HL-60/S4 treated with phorbol 12-myristate 13-acetate at 8.2 ng/mL for 4 days and 3 days (cell line): ENCODE results near the gene RSPH1.

ENCODE experiments used
- in situ Hi-C: fragments of 300-500 bp; cut with MboI; formaldehyde crosslinking; loops from 2 replicates; pipeline ENCODE4 v1.15.0; 2022; ENCODE audit warnings: low sequenced_read_pairs

RSPH1 gene

DNA sequence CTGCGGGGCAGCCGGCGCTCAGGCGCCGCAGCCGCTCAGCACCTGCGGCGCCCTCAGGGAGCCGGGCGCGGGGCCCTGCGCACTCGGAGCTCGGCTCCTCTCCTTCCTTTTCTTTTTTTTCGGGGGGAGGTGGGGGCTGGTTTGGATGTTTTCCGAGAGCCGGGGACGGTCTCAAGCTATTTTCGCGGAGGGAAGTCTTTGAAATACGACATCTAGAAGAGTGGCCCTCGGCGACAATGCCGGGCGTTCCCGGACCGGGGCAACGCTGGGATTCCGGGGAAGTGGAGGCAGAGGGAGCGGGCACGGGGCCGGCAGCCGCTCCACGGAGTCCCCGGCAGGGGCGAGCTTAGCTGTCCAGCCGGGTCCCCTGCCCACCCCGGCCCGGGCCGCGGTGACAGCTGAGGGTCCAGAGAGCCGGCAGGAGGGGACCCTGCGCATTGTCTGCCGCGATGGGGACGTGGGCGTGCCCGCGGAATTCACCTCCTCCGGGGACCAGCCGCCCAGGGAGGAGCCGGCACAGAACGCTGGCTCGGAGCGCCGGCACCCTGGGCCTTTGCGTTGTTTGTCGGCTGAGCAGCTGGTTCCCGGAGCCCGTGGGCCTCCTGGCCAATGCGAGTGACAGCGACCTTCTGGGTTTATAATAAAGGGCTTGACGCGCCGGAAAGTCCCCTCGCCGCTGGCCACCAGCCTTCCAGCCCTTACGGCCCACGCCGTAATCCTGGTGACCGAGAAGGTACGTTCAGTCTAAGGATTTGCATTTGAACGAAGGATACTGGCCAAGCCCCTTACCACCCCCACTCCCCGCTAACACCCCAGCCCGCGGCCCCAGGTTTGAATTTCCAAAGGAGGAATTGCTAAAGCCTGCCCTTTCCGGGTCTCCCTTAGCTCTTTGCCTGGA is 18.2 kb upstream of the RSPH1 start:
- in situ Hi-C loops = no loop called here

DNA sequence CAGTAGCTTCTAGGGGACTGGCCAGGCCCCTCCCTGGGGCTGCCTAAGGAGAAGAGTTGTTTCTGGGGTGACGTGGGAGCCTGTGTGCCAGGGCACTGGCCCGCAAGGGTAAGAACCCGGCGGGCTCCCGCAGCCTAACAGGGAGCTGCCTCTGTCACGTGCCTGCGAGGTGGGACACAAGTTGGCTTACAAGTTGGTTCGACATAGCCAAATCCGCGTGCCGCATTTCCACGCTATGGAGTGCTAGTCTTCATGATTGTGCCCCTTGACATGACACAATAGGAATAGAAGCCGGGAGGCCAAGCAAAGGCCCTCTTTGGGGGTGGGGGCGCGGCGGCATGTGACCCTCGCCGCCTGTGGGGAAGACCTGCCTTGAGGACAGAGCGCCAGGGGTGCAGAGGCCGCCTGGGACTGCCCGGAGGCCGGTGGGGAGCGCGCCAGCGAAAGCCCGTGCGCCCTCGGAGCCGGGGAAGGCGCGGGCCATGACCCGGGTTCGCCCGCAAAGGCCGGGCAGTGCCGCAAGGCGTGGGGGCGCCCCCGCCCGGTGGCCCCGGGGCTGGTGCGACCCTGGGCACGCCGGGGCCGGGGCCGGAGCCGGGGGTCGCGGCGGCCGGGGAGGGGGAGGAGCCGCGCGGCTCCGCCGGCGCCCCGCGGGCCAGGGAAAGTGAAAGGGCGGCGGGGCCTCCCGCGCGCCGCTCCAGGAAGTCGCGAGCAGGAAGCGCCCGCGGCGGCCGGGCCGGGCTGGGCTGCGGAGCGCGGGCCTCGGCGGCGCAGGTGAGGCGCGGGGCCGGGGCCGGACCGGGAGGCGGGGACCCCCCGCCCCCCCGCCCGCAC is 17.3 kb upstream of the RSPH1 start, which contains the start of gene SLC37A1:
TSS of gene SLC37A1 (plus strand) at position 702 of the 834 bp plus-strand sequence. CDS start 4,603 bp downstream, outside the sequence.
- in situ Hi-C loops = no loop called here

DNA sequence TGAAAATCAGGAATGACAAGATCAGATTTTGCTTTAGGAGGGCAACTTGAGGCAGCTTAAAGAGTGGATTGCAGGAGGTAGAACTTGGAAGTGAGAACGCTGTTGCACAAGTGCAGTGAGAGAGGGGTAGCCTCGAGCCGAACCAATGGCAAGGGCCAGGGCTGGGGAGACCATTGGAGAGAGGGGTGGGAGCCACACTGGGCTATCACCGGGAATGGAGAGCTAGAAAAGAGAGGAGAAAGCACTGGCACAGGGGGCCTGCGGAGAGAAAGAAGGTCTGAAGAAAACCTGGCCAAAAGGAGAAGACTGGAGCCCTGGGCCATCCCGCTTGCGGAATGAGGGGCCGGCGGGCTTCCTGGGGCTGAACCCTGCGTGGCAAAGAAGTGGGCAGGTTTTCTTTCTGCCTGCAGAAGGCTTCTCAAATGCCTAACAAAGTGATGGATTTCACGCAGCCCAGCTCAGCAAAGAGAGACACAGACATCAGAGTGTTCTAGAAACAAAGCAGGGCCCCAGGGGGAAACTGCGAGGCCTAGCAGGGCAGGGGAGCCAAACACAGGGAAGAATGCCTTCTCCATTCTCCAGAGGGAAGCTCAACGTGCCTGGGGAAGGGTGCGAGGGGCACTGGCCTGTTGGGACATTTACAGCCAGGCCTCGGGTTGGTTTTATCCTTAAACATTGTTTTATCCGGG is 16.5 kb upstream of the RSPH1 start:
- in situ Hi-C loops = no loop called here

DNA sequence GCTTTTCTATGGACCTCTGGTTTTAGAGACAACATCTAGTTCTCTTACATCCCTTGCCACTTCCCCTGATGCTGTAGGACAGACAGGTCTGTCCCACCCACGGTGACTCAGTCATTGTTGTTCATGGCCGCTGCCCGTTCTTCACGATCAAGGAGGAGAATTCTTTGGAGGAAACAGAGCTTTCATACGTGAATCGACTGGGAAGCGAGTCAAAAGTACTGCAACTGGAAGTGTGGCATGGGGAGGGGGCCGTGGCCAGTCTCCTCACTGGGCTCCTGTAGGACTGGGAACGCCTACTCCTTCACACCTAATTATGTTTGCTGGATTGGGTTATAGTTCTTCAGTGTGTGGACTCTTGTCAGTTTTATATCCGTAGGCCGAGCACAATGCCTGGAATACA is 13.2 kb upstream of the RSPH1 start:
- in situ Hi-C loops = no loop called here

DNA sequence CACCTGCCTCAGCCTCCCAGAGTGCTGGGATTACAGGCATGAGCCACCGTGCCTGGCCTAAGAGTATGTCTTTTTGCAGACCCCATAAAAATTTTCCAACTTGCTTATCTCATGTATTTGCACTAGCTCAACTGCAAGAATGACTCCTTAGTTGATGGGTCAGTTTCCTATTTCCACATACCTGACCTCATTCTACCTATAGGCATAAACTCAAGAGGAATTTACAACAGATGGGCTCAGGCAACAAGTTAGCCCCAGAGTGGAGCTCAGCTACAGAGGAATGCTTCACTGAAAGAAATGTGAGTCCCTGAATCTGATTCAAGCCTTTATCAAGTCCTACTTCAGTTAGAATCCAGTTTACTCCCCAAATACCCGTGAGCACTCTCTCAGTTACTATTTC is 12.3 kb upstream of the RSPH1 start:
- in situ Hi-C loops = no loop called here

DNA sequence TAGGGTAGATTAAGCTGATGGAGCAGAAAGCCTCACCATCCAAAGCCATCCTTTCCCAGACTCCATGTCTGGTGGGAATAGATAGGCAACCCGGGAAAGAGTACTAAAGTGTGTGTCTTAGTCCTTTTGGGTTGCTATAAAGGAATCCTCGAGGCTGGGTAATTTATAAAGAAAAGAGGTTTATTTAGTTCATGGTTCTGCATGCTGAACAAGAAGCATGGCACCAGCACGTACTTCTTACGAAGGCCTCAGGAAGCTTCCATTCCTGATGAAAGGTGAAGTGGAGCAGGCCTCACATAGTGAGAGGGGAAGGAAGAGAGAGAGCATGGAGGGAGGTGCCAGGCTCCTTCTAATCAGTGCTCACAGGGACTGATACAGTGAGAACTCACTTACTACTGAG is 11.4 kb upstream of the RSPH1 start:
- in situ Hi-C loops = no loop called here

DNA sequence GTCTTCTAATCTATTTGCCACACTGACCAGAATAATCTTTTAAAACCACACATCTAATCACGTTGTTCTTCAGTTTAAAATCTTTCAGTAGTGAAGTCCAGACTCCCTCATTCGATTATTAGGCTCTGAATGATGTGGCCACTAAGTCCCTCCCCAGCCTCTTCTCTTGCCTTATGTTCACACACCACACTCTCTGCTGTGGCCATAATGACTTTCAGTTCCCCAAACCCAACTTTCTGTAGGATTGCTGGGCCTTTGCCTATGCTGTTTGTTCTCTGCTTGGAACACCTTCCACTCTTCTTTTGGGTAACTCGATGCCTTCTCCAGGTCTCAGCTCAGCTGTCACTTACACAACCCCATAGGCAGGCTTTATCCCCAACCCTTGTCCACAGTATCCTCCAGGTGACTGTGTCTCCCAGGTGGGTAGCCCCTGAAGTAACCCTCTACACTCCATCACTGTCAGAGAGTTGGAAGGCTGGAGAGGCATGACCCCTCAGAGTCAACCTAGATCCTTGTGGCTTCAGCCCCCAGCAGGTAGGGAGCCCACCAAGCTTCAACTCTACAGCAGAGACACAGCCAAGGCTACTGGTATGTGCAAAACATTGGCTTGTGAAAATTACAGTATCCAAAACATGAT is 9.2 kb upstream of the RSPH1 start:
- in situ Hi-C loops = no loop called here

DNA sequence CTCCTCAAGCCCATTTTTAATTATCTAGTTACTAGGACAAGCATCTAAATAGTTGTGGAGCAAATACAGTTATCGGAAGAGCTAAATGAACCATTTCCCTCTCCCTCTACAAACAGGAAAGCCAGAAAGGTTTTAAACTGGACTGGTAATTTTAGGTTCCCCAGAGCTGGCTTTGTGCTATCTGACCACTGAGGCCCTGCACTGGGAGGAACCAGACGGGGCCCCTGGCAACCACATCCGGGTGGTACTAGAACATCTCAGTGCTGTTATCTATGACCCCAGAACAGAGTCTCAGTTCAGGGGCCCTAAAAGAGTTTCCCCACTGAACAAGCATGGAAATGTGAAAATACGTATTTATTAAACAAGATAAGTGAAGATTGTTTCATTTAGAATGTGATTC is 7.7 kb upstream of the RSPH1 start:
- in situ Hi-C loops = no loop called here

DNA sequence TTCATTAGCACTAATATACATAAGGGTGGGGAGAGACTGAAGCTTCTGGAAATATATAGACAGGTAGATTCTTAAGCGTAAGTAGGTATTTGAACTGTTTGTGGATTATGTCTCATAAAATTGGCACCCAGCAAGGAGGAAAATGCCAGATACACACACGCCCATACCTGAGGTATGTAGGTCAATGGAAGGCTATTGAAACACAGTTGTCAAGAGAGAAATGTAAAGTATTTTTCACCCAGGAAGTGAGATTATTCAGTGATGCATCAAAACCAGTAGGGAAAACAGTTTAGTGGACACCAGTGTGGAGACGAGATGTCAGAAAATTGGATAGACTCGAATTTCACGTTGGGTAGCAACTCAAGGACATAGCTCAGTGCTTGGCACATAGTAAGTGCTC is 4.7 kb upstream of the RSPH1 start:
- in situ Hi-C loops = no loop called here

DNA sequence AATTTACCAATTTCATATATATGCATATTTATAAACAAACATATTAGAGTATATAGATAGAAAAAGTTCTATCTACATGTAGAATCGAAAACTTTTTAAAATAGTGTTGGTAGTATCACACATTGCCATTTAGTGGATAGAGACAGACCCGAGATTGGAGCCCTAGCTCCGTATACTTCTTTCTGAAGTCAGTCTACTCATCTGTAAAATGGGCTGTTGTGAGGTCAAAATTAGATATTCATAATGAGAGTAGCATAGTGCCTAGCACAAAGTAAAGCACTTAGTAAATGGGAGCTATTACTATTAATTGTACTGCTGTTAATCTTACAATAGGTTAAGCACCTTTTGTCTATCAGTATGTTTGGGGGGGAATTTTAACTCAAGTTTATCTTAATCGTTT is 4.2 kb upstream of the RSPH1 start:
- in situ Hi-C loops = no loop called here

DNA sequence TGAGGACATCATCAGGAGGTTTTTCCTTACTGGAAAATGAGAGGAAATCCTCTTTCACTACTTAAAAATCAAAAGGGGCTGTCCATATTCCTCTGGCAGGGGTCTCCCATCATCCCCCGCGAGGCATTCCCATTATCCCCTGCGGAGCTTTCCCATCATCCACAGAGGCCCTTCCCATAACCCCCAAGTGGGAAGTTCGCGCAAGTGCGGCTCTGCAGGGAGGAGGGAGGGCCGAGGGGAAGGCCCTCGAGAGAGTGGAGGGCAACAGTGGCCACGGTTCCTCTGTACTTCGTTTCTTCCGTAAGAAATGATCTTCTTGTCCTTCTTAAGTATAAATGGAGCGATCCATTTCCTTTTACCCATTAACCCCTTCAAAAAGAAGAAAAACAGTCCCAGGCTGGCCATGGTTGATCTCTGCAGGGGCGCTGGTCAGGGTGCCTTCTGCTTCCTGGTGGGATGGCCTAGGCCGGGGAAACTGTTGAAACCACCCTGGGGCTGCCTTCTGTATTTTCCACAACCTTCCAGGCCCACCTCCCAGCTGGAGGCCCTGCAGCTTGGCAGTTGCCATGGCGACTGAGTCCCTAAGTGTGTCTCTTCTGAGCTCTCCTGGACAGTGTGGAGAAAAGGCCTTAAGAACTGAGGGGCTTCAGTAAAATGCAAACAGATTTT is 3.6 kb upstream of the RSPH1 start:
- in situ Hi-C loops = no loop called here

DNA sequence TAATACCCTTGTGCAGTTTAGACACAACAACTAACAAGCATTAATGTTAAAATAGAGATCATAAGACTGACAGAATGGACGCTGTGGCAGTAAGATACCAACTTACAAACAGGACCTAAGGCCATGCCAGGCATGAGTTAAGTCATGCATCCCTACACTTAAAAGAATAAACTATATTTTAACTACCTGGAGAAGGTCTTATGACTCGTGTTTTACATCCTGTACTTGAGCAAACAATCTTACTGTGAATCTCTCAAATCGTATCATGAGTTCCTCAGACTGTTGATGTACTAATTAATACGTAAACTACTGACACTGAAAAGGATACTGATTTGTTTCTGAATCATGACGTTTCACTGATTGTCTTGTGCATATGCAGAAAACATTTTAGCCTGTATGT is 2.0 kb upstream of the RSPH1 start:
- in situ Hi-C loops = no loop called here

DNA sequence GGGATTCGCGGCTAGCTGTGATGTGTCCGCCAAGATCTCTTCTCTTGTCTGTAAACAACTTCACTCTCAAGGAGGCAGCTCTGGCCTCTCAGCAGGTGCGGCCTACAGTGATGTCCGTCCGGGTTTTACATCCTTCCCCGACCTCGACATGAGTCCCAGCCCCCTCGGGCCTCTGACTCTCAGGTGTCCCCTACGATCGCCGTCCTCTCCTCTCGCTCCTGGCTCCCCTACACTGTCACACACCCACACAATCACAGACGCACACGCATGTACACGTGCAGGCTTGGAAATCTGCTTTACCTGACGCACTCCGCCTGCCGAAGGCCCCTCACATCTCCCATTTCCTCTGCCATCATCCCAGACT is 797 bp upstream of the RSPH1 start:
- in situ Hi-C loops = no loop called here

DNA sequence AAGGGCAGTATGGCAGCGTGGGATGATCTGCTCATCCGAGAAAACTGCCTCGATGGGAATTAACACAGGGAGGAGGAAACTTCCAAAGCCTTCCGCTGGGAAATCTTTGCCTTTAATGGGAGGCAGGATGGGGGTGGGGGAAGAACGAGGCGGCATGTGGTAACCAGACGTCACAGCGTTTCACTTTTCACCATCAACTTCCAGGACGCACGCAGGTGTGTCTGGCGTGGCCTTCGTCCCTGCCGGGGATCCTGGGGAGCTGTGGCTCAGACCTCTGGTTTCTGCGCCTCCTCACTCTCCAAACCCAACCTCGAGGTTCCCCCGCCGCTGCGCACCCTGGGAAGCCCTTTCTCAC is 282 bp downstream of the RSPH1 start:
- in situ Hi-C loops = no loop called here

DNA sequence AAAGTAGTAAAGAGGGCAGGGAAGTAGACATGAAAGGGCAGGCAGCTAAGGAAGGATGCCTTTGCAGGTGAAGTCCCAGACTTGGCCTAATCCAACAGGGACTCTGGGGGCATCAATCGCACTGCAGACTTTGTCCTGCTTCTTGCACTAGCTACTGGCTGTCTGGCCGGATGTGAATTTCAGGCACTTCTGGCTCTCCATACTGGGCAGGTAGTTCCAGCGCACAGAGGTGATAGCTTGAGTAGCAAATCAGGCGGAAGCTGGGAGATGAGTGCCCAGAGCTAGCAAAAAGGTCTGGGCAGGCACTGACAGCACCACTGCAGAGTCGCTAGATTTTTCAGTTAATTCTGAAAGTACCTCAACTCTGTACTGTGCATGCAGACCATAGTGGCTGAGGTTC is 997 bp downstream of the RSPH1 start:
- in situ Hi-C loops = no loop called here

DNA sequence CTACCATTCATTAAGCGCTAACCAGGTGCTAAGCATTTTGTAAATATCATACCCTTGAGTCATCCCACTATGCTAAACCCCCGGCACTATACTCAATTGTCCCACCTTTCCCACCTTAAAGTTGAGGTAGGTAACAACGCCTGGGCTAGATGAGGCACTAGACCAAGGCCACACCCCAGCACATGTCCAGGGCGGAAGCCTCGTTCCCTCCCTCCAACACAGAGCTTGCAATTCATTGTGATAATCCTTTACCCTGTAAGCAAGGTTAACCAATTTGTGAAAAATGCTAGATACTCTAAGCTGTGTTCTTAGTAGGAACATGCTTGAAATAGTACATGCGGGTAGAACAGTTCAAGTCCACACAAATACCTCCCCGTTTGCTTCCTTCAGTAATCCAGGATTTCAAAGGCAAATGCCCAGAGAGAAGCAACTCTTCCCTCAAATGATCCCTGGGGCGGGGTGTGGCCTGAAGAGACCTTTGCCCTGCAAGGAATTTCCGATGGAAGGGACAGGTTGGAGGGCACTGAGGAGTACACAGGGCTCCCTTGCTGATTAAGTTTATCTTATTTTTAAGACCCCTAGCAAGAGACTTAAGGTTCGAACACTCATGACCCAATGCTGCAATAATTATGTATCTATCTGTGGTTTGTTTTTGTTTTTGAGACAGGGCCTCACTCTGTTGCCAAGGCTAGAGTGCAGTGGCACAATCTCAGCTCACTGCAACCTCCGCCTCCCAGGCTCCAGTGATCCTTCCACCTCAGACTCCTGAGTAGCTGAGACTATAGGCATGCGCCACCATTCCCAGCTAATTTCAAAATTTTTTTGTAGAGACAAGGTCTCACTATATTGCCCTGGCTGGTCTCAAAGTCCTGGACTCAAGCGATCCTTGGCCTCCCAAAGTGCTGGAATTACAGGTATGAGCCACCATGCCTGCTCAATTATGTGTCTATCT is 2.6 kb downstream of the RSPH1 start:
- in situ Hi-C loops = no loop called here

DNA sequence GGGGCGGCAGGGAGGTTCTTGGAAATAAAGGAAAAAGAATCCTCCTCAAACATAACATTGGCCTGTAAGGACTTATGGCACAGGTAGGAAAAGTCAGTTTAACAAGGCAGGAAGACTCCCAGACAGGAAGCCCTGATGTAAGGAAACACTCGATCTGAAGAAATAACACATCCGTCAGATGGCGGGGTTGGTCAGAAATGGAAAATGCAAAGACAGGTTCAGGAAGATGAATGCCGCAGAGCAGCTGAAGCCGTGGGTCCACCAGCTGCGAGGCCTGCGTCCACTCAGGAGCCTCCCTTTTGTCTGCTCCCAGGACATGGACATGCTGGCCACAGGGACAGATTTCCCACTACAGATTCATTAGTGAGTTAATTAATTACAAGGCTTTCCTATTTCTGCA is 3.8 kb downstream of the RSPH1 start:
- in situ Hi-C loops = no loop called here

DNA sequence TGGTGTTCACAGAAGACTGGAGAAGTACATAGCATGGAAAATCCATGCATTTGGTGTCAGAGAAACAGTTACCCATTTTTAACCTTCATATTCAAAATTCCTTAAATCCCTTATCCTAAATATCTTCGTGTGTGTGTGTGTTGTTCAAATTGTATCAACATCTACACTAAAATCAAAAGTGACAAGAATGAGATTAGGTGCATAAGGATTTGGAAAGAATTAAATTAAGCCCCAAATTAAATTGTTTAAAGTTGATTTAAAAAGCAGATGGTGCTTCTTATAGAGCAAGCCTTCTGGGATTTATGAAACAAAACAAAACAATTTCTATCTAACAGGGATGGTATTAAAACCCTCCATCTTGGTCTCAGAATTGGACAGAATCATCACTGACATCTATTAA is 4.7 kb downstream of the RSPH1 start:
- in situ Hi-C loops = no loop called here

DNA sequence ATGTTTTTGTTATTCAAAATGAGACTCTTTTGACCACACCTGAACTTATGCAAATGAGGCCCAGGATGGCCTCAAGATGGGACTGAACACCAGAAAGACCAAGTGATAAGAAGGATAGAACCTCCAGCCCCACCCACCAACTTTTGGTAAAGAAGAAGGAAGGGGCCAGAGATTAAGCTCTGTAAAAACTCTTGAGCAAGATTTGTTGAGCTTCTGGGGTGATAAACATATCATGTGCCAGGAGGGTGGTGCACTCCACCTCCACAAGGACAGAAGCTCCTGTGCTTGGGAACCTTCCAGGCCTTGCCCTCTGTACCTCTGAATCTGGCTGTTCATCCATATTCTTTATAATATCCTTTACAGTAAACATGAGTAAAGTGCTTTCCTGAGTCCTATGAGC is 5.3 kb downstream of the RSPH1 start:
- in situ Hi-C loops = no loop called here
